Endometrium (tissue), 2 donors: ENCODE measurements around the gene UNC13D.

Experiments
- FAIRE-seq: peaks from 2 replicates; lab custom pipeline; 2012; peaks lifted over from hg19 to GRCh38; lab: Jason Lieb, UNC
- donor health status: control.
- donor health status: control.

Gene UNC13D

GRCh38 chr17:75834279-75834920 lies 9.8 kb downstream of the UNC13D start:
- FAIRE-seq: no peak

- FAIRE-seq: no peak
Observed at GRCh38 chr17:75832652-75833400, 11.4 kb downstream of the UNC13D start.

- no peak for FAIRE-seq
Observed at GRCh38 chr17:75832164-75832651, 12.0 kb downstream of the UNC13D start.

GRCh38 chr17:75831032-75831571 lies 13.1 kb downstream of the UNC13D start:
- FAIRE-seq: no peak

GRCh38 chr17:75830164-75831031 lies 13.8 kb downstream of the UNC13D start:
- FAIRE-seq: no peak

- FAIRE-seq: no peak
Observed at GRCh38 chr17:75829747-75830146, 14.5 kb downstream of the UNC13D start.

- FAIRE-seq: no peak
Observed at GRCh38 chr17:75828741-75829140, 15.5 kb downstream of the UNC13D start.

- no peak for FAIRE-seq
Observed at GRCh38 chr17:75828076-75828400, 16.2 kb downstream of the UNC13D start.

GRCh38 chr17:75827308-75828075 lies 16.7 kb downstream of the UNC13D start:
- no peak for FAIRE-seq

- no peak for FAIRE-seq
Observed at GRCh38 chr17:75826561-75827307, 17.5 kb downstream of the UNC13D start.

- FAIRE-seq: no peak
Observed at GRCh38 chr17:75825748-75826370, 18.3 kb downstream of the UNC13D start.

GRCh38 chr17:75825149-75825552 lies 19.1 kb downstream of the UNC13D start:
- no peak for FAIRE-seq

- no peak for FAIRE-seq
Observed at GRCh38 chr17:75824666-75825065, 19.5 kb downstream of the UNC13D start.

- no peak for FAIRE-seq
Observed at GRCh38 chr17:75824050-75824552, 20.1 kb downstream of the UNC13D start.

GRCh38 chr17:75823257-75824041 lies 20.8 kb downstream of the UNC13D start:
- FAIRE-seq: no peak

- FAIRE-seq: no peak
Observed at GRCh38 chr17:75822800-75823166, 21.4 kb downstream of the UNC13D start.

GRCh38 chr17:75822119-75822799 lies 21.9 kb downstream of the UNC13D start:
- no peak for FAIRE-seq

GRCh38 chr17:75821552-75821951 lies 22.7 kb downstream of the UNC13D start:
- FAIRE-seq: no peak
